Kidney (tissue), 14 donors: ENCODE data around the gene TXNRD1. TPM values are rescaled to one million over a fixed set of nuclear protein-coding genes. Genes with fewer than 3 reads are reported as not detected.

Experiments
- DNase-seq, 5 donors: peaks; one replicate each; pipeline ENCODE4 v3.0.0-alpha.2; 2013 to 2020
- FAIRE-seq: peaks from 2 replicates; lab custom pipeline; 2012; peaks lifted over from hg19 to GRCh38; lab: Jason Lieb, UNC
- H3K27ac ChIP-seq, 2 donors: one replicate each; pipeline ENCODE4 v1.7.0; 2013; ENCODE audit warnings: low read depth in 2 of 2, low read length in 2 of 2, inconsistent platforms in 1 of 2
- H3K27me3 ChIP-seq: one replicate; pipeline ENCODE4 v1.7.1; 2013; ENCODE audit warnings: low read length, inconsistent platforms; ENCODE audit not compliant: control insufficient read depth, insufficient read depth
- H3K36me3 ChIP-seq, 3 donors: one replicate each; pipeline versions ENCODE4 v1.7.0 to v1.7.1; 2013; ENCODE audit warnings: low read length in 3 of 3, control low read depth in 1 of 3, inconsistent platforms in 1 of 3; ENCODE audit not compliant: insufficient read depth in 3 of 3, control insufficient read depth in 2 of 3
- H3K4me1 ChIP-seq, 3 donors: one replicate each; pipeline versions ENCODE4 v1.7.0 to v1.7.1; 2013; ENCODE audit warnings: low read length in 3 of 3, inconsistent platforms in 1 of 3, low read depth in 1 of 3; ENCODE audit not compliant: control insufficient read depth in 2 of 3, insufficient read depth in 2 of 3
- H3K4me3 ChIP-seq, 3 donors: one replicate each; pipeline versions ENCODE4 v1.7.0 to v1.8.1; 2013; ENCODE audit warnings: low read length in 3 of 3, control low read depth in 1 of 3, inconsistent platforms in 1 of 3
- H3K9ac ChIP-seq, 3 donors: one replicate each; pipeline versions ENCODE4 v1.7.0 to v1.7.1; 2013; ENCODE audit warnings: low read length in 3 of 3, control low read depth in 1 of 3, inconsistent platforms in 1 of 3
- H3K9me3 ChIP-seq, 3 donors: one replicate each; pipeline versions ENCODE4 v1.7.0 to v1.7.1; 2013; ENCODE audit warnings: low read length in 3 of 3, control low read depth in 1 of 3, inconsistent platforms in 1 of 3; ENCODE audit not compliant: control insufficient read depth in 2 of 3, insufficient read depth in 1 of 3
- intact Hi-C: fragments of 100-400 bp; cut with DNase I; formaldehyde crosslinking; loops from one replicate; pipeline ENCODE4 v1.11.1; 2022
- polyA plus RNA-seq: library from polyadenylated mRNA; stranded (reverse); fragments of 350-450 nt; fragmentation: Illumina TruSeq; extraction: RNeasy Lipid Tissue Mini Kit (QIAGEN cat#74804); gene quantifications from one replicate; pipeline ENCODE4 v1.2.3, GENCODE V29; 2014; ENCODE audit warnings: low read depth, low replicate concordance; ENCODE audit not compliant: insufficient read depth
- total RNA-seq: library from RNA; stranded (reverse); fragmentation: NEBNext Ultra II Directional; extraction: Animal tissue kit (Norgen Biotek cat#: 25700); gene quantifications from one replicate; pipeline ENCODE4 v1.2.1, GENCODE V29; 2021
- TF ChIP-seq, protein P1 (sequence below): IDR thresholded peaks from 3 replicates; pipeline ENCODE4 v1.5.1; 2012; ENCODE audit warnings: mild to moderate bottlenecking, moderate library complexity, borderline replicate concordance; ENCODE audit not compliant: insufficient read depth; ENCODE audit errors: extremely low read depth
- donor health status: control.
- donor health status: control.
- donor health status: control.
- donor health status: control.
- donor health status: control.
- donor health status: DM: yes; HTN: yes; CAD: no.
- donor health status: Normal renal cell carcinoma (clear cell type).

TXNRD1 gene
- total and polyA plus RNA-seq, 2 donors from 2014 or later, result 45.0 to 73.2 TPM

DNA sequence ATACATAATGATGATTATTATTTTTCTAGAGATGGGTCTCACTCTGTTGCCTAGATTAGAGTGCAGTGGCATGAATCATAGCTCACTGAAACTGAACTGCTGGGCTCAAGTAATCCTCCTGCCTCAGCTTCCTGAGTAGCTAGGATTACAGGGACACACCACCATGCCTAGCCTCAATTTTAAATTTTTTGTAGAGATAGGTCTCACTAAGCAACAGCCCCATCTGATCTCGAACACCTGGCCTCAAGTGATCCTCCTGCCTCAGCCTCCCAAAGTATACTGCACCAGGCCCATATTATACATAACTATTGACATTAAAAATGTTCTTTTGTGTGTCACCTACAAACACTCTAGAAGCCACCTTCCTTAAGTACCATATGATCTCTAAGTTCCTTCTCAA, 3.4 kb downstream of the TXNRD1 start:
- no peak for FAIRE-seq
- no peak for DNase-seq
- Histone ChIP-seq H3K27me3 (no peaks in the 10 kb centered on the region), H3K9me3 (no peaks in the 10 kb centered on the region), H3K4me1 (peaks cover 0 to 7% (median 7%) of the 10 kb centered on the region in 3 donors), H3K36me3 (no peaks in the 10 kb centered on the region), H3K9ac (no peak overlapping the region), H3K4me3 (no peak overlapping the region), H3K27ac (no peak overlapping the region)
- intact Hi-C loops, result no loop called here
- TF ChIP-seq, protein P1, sequence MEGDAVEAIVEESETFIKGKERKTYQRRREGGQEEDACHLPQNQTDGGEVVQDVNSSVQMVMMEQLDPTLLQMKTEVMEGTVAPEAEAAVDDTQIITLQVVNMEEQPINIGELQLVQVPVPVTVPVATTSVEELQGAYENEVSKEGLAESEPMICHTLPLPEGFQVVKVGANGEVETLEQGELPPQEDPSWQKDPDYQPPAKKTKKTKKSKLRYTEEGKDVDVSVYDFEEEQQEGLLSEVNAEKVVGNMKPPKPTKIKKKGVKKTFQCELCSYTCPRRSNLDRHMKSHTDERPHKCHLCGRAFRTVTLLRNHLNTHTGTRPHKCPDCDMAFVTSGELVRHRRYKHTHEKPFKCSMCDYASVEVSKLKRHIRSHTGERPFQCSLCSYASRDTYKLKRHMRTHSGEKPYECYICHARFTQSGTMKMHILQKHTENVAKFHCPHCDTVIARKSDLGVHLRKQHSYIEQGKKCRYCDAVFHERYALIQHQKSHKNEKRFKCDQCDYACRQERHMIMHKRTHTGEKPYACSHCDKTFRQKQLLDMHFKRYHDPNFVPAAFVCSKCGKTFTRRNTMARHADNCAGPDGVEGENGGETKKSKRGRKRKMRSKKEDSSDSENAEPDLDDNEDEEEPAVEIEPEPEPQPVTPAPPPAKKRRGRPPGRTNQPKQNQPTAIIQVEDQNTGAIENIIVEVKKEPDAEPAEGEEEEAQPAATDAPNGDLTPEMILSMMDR, result no peak

DNA sequence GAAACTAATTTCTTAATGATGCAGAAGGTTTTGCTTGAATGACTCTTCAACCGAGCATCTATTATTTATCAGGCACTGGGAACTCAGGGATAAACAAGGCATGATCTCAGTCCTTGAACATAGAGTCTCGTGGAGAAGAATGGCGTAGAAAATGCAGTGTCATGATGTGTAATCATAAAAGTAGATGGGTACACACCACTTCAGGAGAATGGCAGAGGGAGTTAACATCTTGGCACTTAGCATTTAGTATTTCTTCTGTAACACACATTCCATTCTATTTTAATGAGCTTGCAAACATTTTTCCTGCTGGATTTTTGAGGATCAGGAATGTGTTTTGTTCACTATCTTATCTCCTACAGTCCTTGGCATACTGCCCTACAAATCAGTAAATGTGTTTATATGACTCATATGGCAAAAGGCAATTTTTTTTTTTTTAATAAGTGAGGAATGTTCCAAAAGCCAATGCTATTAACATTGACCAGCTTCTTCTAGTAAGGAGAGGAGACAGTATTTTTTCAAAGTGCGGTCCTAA, 3.8 kb downstream of the TXNRD1 start:
- H3K27ac ChIP-seq, result peak overlapping the region in 1 of 2 donors; percentile 76
- no peak overlapping the region for H3K4me3 ChIP-seq
- H3K9me3 ChIP-seq, result no peaks in the 10 kb centered on the region
- TF ChIP-seq, protein P1, result no peak
- no peak overlapping the region for H3K9ac ChIP-seq
- FAIRE-seq (no peak), DNase-seq (peak in 2 of 5 donors; percentile 28 to 44)
- H3K36me3 ChIP-seq, result no peaks in the 10 kb centered on the region
- intact Hi-C loops, result no loop called here
- H3K4me1 ChIP-seq, result peaks cover 0 to 7% (median 7%) of the 10 kb centered on the region in 3 donors
- H3K27me3 ChIP-seq, result no peaks in the 10 kb centered on the region

DNA sequence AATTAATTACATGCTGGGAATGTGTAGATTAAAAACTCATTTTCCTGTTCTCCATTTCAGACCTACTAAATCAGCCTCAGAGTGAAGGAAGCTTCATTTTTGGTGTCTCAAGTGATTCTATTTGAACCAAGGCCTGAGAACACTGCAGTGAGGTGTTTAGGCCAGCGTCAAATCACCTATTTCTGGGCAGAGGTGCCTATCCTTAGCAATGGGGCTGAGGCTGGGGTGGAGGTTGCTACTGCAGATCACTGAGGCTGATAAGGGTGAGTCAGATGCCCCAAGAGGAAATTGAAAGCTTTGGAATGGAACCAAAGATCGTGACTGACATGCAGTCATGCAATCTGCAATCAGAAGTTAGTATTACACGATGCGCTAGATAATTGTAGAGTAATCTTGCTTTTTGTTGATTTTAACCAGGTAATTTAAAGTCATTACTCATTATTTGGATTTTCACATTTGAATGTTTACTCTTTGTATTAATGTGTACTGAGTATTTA, 4.4 kb downstream of the TXNRD1 start:
- peaks cover 0 to 7% (median 7%) of the 10 kb centered on the region in 3 donors for H3K4me1 ChIP-seq
- H3K9ac ChIP-seq, result no peak overlapping the region
- no peaks in the 10 kb centered on the region for H3K9me3 ChIP-seq
- FAIRE-seq (no peak), DNase-seq (peak in 2 of 5 donors; percentile 38 to 48)
- TF ChIP-seq, protein P1, result no peak
- H3K27me3 ChIP-seq, result no peaks in the 10 kb centered on the region
- H3K36me3 ChIP-seq, result no peaks in the 10 kb centered on the region
- H3K27ac ChIP-seq, result peak overlapping the region in 1 of 2 donors; percentile 76
- H3K4me3 ChIP-seq, result no peak overlapping the region
- intact Hi-C loops, result no loop called here
